HG02642 (cell line): ENCODE measurements around the gene NRL.

Source experiments
- ATAC-seq: cut with Tn5 transposase; IDR thresholded peaks from one replicate; pipeline ENCODE4 v1.9.1; 2021; ENCODE audit warnings: mild to moderate bottlenecking; ENCODE audit not compliant: unreplicated experiment, poor library complexity

NRL gene

DNA sequence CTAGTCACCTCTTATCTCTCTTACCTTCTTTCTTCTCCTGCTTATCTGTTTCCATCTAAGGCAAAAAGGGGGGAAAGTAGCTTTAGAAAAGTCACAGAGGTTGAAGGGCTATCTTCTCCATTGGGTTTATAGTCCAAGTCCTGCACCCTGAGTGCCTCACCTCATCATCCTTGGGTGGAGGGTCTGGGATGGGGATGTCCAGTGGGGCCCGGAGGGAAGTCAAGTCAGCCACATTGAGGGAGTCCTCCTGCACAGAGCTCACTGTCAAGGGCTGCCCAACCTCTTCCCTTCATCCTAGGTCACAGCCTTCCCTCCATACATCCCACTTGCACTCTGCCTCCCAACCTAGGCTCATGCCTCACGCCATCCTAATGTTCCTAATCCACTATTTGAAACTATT lies 30.5 kb upstream of the NRL start:
- ATAC-seq = no peak

- ATAC-seq = no peak
Observed at GRCh38 chr14:24144451-24144850, 29.7 kb upstream of the NRL start.

- no peak for ATAC-seq
Observed at GRCh38 chr14:24143511-24143910, 28.8 kb upstream of the NRL start.

- peak; percentile 89 for ATAC-seq
Observed at GRCh38 chr14:24141097-24141880, 26.5 kb upstream of the NRL start, which contains the start of gene EMC9. TSS of gene EMC9 (minus strand) at chr14:24141591. CDS start at chr14:24141304, 287 bp downstream.

- no peak for ATAC-seq
Observed at GRCh38 chr14:24139272-24139934, 24.7 kb upstream of the NRL start.

DNA sequence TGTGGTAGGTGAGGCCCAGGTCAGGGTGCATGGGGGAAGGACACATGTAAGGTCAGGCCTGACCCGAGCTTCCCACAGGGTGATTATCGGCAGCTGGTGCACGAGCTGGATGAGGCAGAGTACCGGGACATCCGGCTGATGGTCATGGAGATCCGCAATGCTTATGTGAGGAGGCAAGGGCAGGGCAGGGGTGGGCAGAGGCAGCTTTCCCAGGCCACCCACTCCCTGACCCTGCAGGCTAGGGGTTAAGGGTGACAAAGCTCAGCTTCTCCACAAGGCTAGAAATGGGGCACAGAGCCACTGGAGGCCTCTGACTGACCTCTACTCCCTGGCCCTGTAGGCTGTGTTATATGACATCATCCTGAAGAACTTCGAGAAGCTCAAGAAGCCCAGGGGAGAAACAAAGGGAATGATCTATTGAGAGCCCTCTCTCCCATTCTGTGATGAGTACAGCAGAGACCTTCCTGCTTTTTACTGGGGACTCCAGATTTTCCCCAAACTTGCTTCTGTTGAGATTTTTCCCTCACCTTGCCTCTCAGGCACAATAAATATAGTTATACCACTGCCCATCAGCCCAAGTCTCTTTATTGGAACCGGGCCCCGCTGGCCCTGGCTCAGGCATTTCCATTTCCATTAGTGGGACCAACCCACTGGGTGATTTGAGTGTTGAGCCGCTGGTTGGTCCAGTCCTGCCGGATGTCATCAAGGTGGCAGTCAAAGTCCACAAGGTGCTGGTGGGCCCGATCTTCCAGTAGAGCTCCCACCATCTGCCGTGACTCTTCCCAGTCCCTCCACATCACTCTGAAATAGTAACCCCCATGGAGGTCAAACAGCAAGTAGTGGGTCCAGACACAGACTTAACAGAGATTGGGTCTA lies 23.9 kb upstream of the NRL start:
- no peak for ATAC-seq

- no peak for ATAC-seq
Observed at GRCh38 chr14:24137529-24138395, 23.0 kb upstream of the NRL start.

DNA sequence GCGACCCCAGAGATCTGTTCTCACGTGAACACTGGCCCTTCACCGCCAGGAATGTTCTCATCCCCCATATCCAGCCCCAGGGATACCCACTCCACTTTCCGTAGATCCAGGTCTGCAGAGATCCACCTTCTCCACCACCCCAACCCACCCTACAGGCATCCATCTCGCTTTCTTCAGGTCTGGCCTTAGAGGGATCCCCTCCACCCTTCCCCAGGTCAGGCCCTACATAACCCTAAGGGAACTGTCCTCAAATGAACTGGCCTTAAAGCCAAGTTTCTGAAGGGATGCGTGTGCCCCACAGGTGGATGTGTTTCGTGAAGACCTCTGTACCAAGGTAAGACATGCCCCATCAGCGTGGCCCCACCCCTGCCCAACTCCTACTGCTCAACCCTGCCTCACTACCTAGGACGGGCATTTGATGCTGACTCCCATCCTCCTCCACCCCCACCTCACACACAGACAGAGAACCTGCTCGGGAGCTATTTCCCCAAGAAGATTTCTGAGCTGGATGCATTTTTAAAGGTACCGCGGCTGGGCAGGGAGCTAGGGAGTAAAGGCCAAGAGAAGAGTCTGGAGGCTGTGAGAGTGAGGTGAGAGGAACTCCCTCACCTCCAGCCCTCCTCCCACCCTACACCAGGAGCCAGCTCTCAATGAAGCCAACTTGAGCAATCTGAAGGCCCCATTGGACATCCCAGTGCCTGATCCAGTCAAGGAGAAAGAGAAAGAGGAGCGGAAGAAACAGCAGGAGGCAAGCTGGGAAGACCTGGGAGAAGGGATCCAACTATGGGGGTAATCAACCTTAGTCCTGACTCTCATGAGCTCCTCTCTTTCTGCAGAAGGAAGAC lies 22.2 kb upstream of the NRL start:
- ATAC-seq = no peak

- peak; percentile 89 for ATAC-seq
Observed at GRCh38 chr14:24135834-24136683, 21.3 kb upstream of the NRL start, which contains the start of gene PSME1. TSS of gene PSME1 (plus strand) at chr14:24136194. CDS start at chr14:24136263, 69 bp downstream.

DNA sequence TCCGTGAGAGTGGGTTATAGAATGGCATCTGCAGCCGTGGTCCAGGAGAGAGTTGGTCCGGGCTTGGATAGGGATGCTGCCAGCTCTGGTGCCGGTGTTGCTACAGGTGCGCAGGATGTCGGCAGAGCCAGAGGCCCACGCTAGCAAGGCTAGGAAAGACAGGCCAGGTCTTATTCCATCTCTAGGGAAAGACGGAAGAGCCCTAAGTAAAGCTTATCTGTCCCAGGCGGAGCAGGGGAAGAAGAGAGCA lies 20.8 kb upstream of the NRL start:
- peak; percentile 10 for ATAC-seq

- ATAC-seq = no peak
Observed at GRCh38 chr14:24133735-24134134, 19.0 kb upstream of the NRL start.

DNA sequence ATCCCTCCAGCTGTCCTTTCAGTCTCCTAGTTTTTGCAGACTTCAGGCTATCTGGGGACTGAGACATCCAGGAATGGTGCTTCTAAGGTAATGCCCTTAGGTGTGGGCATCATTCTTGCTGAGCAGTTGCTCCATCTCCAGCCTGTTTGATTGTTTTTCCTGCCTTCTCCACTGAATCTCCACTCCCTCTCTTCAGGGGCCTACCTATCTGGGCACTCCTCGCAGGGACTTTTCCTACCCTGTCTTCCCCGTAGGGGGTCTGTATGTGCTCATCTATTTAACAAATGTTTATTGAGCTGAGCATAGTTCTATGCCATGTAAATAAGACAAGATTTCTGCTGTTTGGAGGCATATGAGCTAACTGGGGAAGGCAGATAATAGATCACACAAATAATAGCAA lies 18.2 kb upstream of the NRL start:
- ATAC-seq = no peak

DNA sequence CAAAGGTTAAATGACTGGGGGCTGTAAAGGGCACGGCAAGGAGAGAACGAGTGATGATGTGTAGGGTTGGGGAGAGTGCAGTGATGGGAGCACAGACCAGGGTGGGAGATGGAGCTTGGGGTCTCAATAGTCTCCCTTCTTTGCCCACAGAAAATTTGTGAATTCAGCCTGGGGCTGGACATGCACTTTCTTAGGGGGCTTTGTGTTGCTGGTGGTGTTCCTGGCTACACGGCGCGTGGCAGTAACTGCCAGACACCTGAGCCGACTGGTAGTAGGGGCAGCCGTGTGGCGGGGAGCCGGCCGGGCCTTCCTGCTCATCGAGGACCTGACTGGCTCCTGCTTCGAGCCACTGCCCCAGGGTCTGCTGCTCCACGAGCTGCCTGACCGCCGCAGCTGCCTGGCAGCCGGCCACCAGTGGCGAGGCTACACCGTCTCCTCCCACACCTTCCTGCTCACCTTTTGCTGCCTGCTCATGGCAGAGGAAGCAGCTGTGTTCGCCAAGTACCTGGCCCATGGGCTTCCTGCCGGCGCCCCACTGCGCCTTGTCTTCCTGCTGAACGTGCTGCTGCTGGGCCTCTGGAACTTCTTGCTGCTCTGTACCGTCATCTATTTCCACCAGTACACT lies 17.4 kb upstream of the NRL start:
- ATAC-seq = no peak

DNA sequence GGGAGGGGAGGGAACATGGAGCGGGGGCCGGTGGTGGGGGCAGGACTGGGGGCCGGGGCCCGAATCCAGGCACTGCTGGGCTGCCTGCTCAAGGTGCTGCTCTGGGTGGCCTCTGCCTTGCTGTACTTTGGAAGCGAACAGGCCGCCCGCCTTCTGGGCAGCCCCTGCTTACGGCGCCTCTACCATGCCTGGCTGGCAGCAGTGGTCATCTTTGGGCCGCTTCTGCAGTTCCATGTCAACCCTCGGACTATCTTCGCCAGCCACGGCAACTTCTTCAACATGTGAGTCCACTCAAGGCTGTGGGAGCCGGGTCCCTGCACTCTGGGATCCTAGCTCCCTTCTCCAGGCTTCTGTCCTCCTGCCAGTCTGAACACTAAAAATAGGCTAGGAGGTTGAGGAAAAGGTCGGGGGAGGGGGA lies 16.8 kb upstream of the NRL start:
- no peak for ATAC-seq

DNA sequence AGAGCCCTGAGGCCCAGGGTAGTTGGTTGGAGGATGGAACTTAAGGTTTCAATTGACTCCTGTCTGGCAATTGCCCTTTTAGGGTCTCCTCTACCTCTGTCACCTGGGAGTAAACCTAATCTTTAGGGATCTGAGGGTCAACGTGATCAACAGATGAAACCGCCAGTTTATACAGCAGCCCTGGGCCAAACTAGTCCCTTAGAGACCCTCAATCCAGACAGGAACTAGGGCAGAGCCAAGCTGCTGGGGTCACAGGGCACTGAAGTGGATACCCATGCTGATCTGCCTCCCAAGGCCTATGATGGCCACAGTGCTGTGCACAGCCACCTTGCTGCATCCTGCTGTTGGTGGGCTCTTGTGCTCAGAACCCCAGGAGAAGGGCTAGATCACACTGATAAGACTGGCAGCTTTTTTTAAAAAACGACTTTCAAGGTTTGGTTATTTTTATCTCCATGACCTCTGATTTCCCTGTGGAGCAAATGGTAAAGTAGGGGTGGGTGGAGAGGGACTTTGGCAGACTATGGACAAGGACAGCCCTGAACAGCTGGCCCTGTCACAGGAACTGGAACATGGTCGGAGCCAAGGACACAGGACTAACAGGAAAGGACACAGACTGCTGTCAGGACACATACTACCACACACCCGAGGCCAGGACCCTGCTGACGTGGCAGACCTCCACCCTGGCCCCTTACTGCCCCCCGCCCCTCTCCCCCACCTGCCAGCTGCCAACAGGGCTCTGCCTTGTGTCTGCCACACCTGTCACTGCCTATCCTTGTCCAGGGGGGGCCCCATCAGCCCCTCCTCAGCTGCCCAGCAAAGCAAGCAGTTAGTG lies 16.2 kb upstream of the NRL start:
- no peak for ATAC-seq

GRCh38 chr14:24130380-24130716 lies 15.6 kb upstream of the NRL start, which contains the start of gene FITM1:
TSS of gene FITM1 (plus strand) at chr14:24130659. CDS start at chr14:24131564, 905 bp downstream.
- no peak for ATAC-seq

DNA sequence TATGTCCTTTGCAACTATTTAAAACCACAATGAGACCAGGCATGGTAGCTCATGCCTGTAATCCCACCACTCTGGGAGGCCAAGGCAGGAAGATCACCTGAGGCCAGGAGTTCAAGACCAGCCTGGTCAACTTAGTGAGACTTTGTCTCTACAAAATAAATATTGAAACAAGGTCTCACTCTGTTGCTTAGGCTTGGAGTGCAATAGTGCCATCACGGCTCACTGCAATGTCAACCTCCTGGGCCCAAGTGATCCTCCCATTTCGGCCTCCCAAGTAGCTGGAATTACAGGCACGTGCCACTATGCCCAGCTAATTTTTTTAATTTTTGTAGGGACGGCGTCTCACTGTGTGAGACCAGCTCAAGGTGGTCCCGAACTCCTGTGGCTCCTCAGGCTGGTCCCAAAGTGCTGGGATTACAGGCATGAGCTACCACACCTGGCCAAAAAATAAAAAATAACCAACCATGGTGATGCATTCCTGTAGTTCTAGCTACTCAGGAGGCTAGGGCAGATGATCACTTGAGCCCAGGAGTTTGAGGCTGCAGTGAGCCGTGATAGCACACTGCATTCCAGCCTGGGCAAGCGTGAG lies 14.8 kb upstream of the NRL start:
- no peak for ATAC-seq
